DOHH2 (cell line): Measurements from ENCODE around the gene ITPK1.

Experiments
- H3F3A ChIP-seq: fragments of 200-600 bp; sonication (generic), shearing (Covaris generic); 2 replicates; pipeline ENCODE4 v1.6.0; 2016; ENCODE audit warnings: antibody characterized with exemption, mild to moderate bottlenecking; ENCODE audit not compliant: control insufficient read depth, insufficient read depth
- H3K27ac ChIP-seq: fragments of 200-600 bp; sonication (generic); 2 replicates; pipeline ENCODE4 v1.5.1; 2014; ENCODE audit warnings: low read depth, mild to moderate bottlenecking, low read length, moderate library complexity
- H3K27me3 ChIP-seq: fragments of 200-600 bp; sonication (generic); 2 replicates; pipeline ENCODE4 v1.6.1; 2014; ENCODE audit warnings: mild to moderate bottlenecking, low read length, mixed read lengths; ENCODE audit not compliant: control insufficient read depth
- H3K36me3 ChIP-seq: fragments of 200-600 bp; sonication (generic); 2 replicates; pipeline ENCODE4 v1.6.1; 2014; ENCODE audit warnings: mild to moderate bottlenecking, low read length, moderate library complexity, mixed read lengths; ENCODE audit not compliant: control insufficient read depth
- H3K4me1 ChIP-seq: fragments of 200-600 bp; sonication (generic); 2 replicates; pipeline ENCODE4 v1.6.1; 2014; ENCODE audit warnings: mild to moderate bottlenecking, low read length, mixed read lengths; ENCODE audit not compliant: control insufficient read depth
- H3K4me2 ChIP-seq: fragments of 200-600 bp; sonication (generic); 2 replicates; pipeline ENCODE4 v1.6.0; 2014; ENCODE audit warnings: mild to moderate bottlenecking, low read length, moderate library complexity
- H3K4me3 ChIP-seq: fragments of 200-600 bp; sonication (generic); 2 replicates; pipeline ENCODE4 v1.5.1; 2014; ENCODE audit warnings: mild to moderate bottlenecking, low read length, mixed read lengths
- H3K79me2 ChIP-seq: fragments of 200-600 bp; sonication (generic); 2 replicates; pipeline ENCODE4 v1.6.1; 2014; ENCODE audit warnings: mild to moderate bottlenecking, low read length, mixed read lengths; ENCODE audit not compliant: control insufficient read depth
- H3K9me2 ChIP-seq: fragments of 200-600 bp; sonication (generic); replicated peaks from 2 replicates; pipeline ENCODE4 v1.6.1; 2014; ENCODE audit warnings: mild to moderate bottlenecking, low read length, mixed read lengths; ENCODE audit not compliant: control insufficient read depth
- H3K9me3 ChIP-seq: fragments of 200-600 bp; sonication (generic); 2 replicates; pipeline ENCODE4 v1.6.1; 2014; ENCODE audit warnings: antibody characterized with exemption, low read length, mixed read lengths; ENCODE audit not compliant: control insufficient read depth, insufficient read depth
- H4K20me1 ChIP-seq: fragments of 200-600 bp; sonication (generic); 2 replicates; pipeline ENCODE4 v1.6.0; 2014; ENCODE audit warnings: low read depth, mild to moderate bottlenecking, antibody characterized with exemption, low read length, moderate library complexity; ENCODE audit not compliant: control insufficient read depth, insufficient read depth
- CTCF ChIP-seq: fragments of 200-600 bp; sonication (generic); IDR thresholded peaks from one replicate; pipeline ENCODE4 v1.5.1; 2014; ENCODE audit warnings: antibody characterized with exemption, mild to moderate bottlenecking, low read depth, low read length; ENCODE audit not compliant: poor library complexity, severe bottlenecking
- EZH2phosphoT487 ChIP-seq: fragments of 200-600 bp; sonication (generic); IDR thresholded peaks from 2 replicates; pipeline ENCODE4 v1.6.1; 2017; ENCODE audit warnings: borderline replicate concordance, mild to moderate bottlenecking, antibody characterized with exemption, low read length, moderate library complexity, mixed read lengths

The ITPK1 gene

GRCh38 chr14:92934196-92935085 is 181.3 kb downstream of the ITPK1 start:
- Histone ChIP-seq H3K4me2 (no peak overlapping the region), H4K20me1 (no peaks in the 10 kb centered on the region), H3K79me2 (no peaks in the 10 kb centered on the region), H3K9me3 (no peaks in the 10 kb centered on the region), H3K9me2 (no peaks in the 10 kb centered on the region), H3K36me3 (no peaks in the 10 kb centered on the region), H3K4me1 (no peaks in the 10 kb centered on the region), H3K4me3 (no peak overlapping the region), H3K27me3 (no peaks in the 10 kb centered on the region), H3K27ac (no peak overlapping the region), H3F3A (no peaks in the 10 kb centered on the region)
- TF ChIP-seq CTCF (no peak), EZH2phosphoT487 (no peak)

GRCh38 chr14:92933481-92933880 is 182.2 kb downstream of the ITPK1 start:
- no peaks in the 10 kb centered on the region for H3K9me2 ChIP-seq
- no peaks in the 10 kb centered on the region for H3K36me3 ChIP-seq
- H3K27ac ChIP-seq: no peak overlapping the region
- no peaks in the 10 kb centered on the region for H3K79me2 ChIP-seq
- H3F3A ChIP-seq: no peaks in the 10 kb centered on the region
- H3K9me3 ChIP-seq: no peaks in the 10 kb centered on the region
- H3K27me3 ChIP-seq: no peaks in the 10 kb centered on the region
- H3K4me3 ChIP-seq: no peak overlapping the region
- no peaks in the 10 kb centered on the region for H4K20me1 ChIP-seq
- TF ChIP-seq CTCF: no peak
- no peak for TF ChIP-seq EZH2phosphoT487
- H3K4me2 ChIP-seq: no peak overlapping the region
- no peaks in the 10 kb centered on the region for H3K4me1 ChIP-seq

- H3K4me1 ChIP-seq: no peaks in the 10 kb centered on the region
- no peak for TF ChIP-seq EZH2phosphoT487
- no peak for TF ChIP-seq CTCF
These were observed 183.0 kb downstream of the ITPK1 start for GRCh38 chr14:92932448-92933395.

More at GRCh38 chr14:92932448-92933395, 183.0 kb downstream of the ITPK1 start:
- H3K4me2 ChIP-seq: no peak overlapping the region
- no peaks in the 10 kb centered on the region for H3K27me3 ChIP-seq
- no peaks in the 10 kb centered on the region for H3K36me3 ChIP-seq
- no peaks in the 10 kb centered on the region for H3F3A ChIP-seq
- no peak overlapping the region for H3K4me3 ChIP-seq
- H3K9me3 ChIP-seq: no peaks in the 10 kb centered on the region
- no peaks in the 10 kb centered on the region for H3K9me2 ChIP-seq
- no peaks in the 10 kb centered on the region for H3K79me2 ChIP-seq
- H3K27ac ChIP-seq: no peak overlapping the region
- no peaks in the 10 kb centered on the region for H4K20me1 ChIP-seq
